ENCODE results near the gene AKAP1. TPM values are rescaled to one million over a fixed set of nuclear protein-coding genes. Genes with fewer than 3 reads are reported as not detected.

Gene AKAP1
- total and polyA plus RNA-seq, 2 of the 8 experiments (the other 6 are each of a cell fraction or from before 2014, with no cell fraction given) = 120 to 156 TPM

DNA sequence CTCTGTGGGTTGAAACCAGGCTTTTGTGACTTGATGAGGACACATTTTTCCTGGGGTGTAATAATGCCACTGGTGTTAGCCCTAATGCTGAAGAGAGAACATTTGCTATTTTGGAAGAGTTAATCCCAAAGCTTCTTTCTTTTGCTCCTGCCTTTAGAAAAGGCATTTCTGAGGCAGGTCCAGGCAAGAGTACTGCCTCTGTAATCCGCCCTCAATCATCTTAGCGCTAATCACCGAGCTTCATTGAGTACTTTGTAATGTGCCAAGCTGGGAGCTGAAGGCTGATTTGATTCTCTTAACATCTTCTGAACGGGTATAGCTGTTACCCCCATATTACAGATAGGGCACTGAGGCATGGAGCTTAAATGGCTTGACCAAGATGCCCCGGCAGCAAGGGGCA, 60.3 kb downstream of the AKAP1 start:
- POLR2A ChIA-PET (ENCODE audit: partially characterized antibody) = no interaction called here
- no peaks in the 10 kb centered on the region for H3K79me1 ChIP-seq (ENCODE audit: low read depth, low read length)
- no peak overlapping the region for H4K91ac ChIP-seq (replicated peaks; ENCODE audit: insufficient read length, low read length)
- CTCF ChIA-PET (ENCODE audit: partially characterized antibody) = interaction anchor here (1.0 to 1.4 kb wide), 3 partner anchors 98 to 622 kb away, joined by 3 to 4 read pairs (median 3); no protein-coding TSS in a partner anchor
- no peak overlapping the region for H4K8ac ChIP-seq (ENCODE audit: extremely low read depth, insufficient read depth, low read length)
- no peak overlapping the region for H2BK20ac ChIP-seq (ENCODE audit: low read length)
- DNase-seq (ENCODE audit: low read depth in 1 of 2, low spot score in 2 of 2) = no peak
- H3K56ac ChIP-seq (replicated peaks; ENCODE audit: insufficient read length, low read depth, low read length) = no peak overlapping the region
- H2BK5ac ChIP-seq (ENCODE audit: low read depth, low read length) = no peak overlapping the region
- no peak overlapping the region for H2BK12ac ChIP-seq (ENCODE audit: low read depth, low read length)
- no peaks in the 10 kb centered on the region for H3K23me2 ChIP-seq (ENCODE audit: low read depth, low read length)
- H2AFZ ChIP-seq (ENCODE audit: low read length) = 0 out of 2 replicates have a peak overlapping the region, but pooled peaks have one; percentile 4
- no peaks in the 10 kb centered on the region for H3K79me2 ChIP-seq (ENCODE audit: control insufficient read depth in 1 of 2, insufficient read depth in 2 of 2, low read length in 2 of 2)
- TF ChIP-seq RNF2 (IDR thresholded peaks at IDR 0.05; ENCODE audit: borderline replicate concordance, low read depth, low read length, missing control alignments, poor library complexity, severe bottlenecking) (no peak), CREB1 (IDR thresholded peaks at IDR 0.05) (no peak), YY1 (IDR thresholded peaks at IDR 0.05; ENCODE audit: low read depth, low read length) (no peak), KDM4A (IDR thresholded peaks at IDR 0.05; ENCODE audit: low read depth, low read length, severe bottlenecking) (no peak), POLR2AphosphoS5 (IDR thresholded peaks at IDR 0.05; ENCODE audit: low read depth, low read length) (no peak), CTCF (IDR thresholded peaks at IDR 0.05; ENCODE audit: control extremely low read depth in 1 of 3, insufficient read depth in 1 of 3, low read depth in 1 of 3, low read length in 3 of 3) (no peak), JUND (IDR thresholded peaks at IDR 0.05; ENCODE audit: low read length) (no peak), SP4 (IDR thresholded peaks at IDR 0.05; ENCODE audit: low read length) (no peak), POLR2A (IDR thresholded peaks at IDR 0.05; ENCODE audit: control extremely low read depth in 1 of 2, low read depth in 2 of 2, low read length in 2 of 2) (no peak)
- TF ChIP-seq, protein P1, sequence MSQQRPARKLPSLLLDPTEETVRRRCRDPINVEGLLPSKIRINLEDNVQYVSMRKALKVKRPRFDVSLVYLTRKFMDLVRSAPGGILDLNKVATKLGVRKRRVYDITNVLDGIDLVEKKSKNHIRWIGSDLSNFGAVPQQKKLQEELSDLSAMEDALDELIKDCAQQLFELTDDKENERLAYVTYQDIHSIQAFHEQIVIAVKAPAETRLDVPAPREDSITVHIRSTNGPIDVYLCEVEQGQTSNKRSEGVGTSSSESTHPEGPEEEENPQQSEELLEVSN (IDR thresholded peaks at IDR 0.05) = no peak
- WGBS, 2 experiments (ENCODE audit: extremely low coverage in 1 of 2, insufficient coverage in 1 of 2, insufficient read length in 1 of 2, insufficient replicate concordance in 2 of 2, low coverage in 1 of 2, low lambda C conversion rate in 2 of 2, missing lambda C conversion rate in 1 of 2) = 91% methylated on average over 5 of the region's 5 CpGs; no CpG with 5 or more reads in 1 of the 2 experiments
- H4K20me1 ChIP-seq (replicated peaks in 1 of 2; ENCODE audit: control insufficient read depth in 1 of 2, insufficient read depth in 2 of 2, low read length in 2 of 2) = no peaks in the 10 kb centered on the region
- H3K23ac ChIP-seq (ENCODE audit: insufficient read length) = no peak overlapping the region
- no peak overlapping the region for H3K14ac ChIP-seq (ENCODE audit: insufficient read length)
- H3K4me3 ChIP-seq (ENCODE audit: extremely low read depth in 1 of 4, insufficient read depth in 2 of 4, low read depth in 3 of 4, low read length in 4 of 4) = no peak overlapping the region
- H3K4ac ChIP-seq (replicated peaks; ENCODE audit: insufficient read length, low read depth, low read length) = no peak overlapping the region
- H2AK5ac ChIP-seq (ENCODE audit: low read depth, low read length) = no peak overlapping the region
- no peak for FAIRE-seq
- no peak overlapping the region for H3K9ac ChIP-seq (replicated peaks in 1 of 4; ENCODE audit: extremely low read depth in 1 of 4, low read depth in 3 of 4, low read length in 3 of 4)
- H3K9me3 ChIP-seq (ENCODE audit: insufficient read depth in 2 of 2, low read depth in 1 of 2, low read length in 1 of 2) = peaks cover 0 to 4% of the 10 kb centered on the region in 2 experiments; a peak in 1 of 4 replicates
- H2BK120ac ChIP-seq (replicated peaks; ENCODE audit: low read depth, low read length) = no peak overlapping the region
- no peak overlapping the region for H3K4me2 ChIP-seq (ENCODE audit: insufficient read depth in 1 of 2, low read depth in 2 of 2, low read length in 2 of 2)
- no peaks in the 10 kb centered on the region for H3K27me3 ChIP-seq (replicated peaks in 1 of 4; ENCODE audit: control insufficient read depth in 3 of 4, extremely low read depth in 1 of 4, insufficient read depth in 3 of 4, low read length in 3 of 4)
- H4K5ac ChIP-seq (ENCODE audit: insufficient read length, low read depth, low read length) = no peak overlapping the region
- H3K27ac ChIP-seq (ENCODE audit: low read depth, low read length) = no peak overlapping the region
- H3K18ac ChIP-seq (ENCODE audit: extremely low read depth, low read length) = no peak overlapping the region
- no peak overlapping the region for H2BK15ac ChIP-seq (ENCODE audit: low read length)
- H3K4me1 ChIP-seq (replicated peaks in 1 of 4; ENCODE audit: control insufficient read depth in 3 of 4, insufficient read depth in 4 of 4, low read length in 3 of 4) = peaks cover 0 to 11% (median 5%) of the 10 kb centered on the region in 4 experiments; a peak in 3 of 7 replicates
- H3K36me3 ChIP-seq (ENCODE audit: control insufficient read depth in 2 of 4, insufficient read depth in 4 of 4, low read length in 3 of 4) = no peaks in the 10 kb centered on the region

Data from H1 (cell line).